ENCODE data around the gene IER3.
A peak's percentile ranks its signal among the peaks of the same experiment; 100 is the strongest.
"Not testable (repeated sequence)": the region's sequence is repeated elsewhere in the genome, so short reads cannot be mapped to it uniquely, and the experiment has no call there.

IER3 gene

GRCh38 chr6:30747300-30747687 is 2.9 kb upstream of the IER3 start:
- no peak for DNase-seq

GRCh38 chr6:30743099-30744053 is 971 bp downstream of the IER3 start:
- DNase-seq = peak in 1 of 2 donors; percentile 60

- peak; percentile 37 to 96 for DNase-seq
Measured at GRCh38 chr6:30742316-30743098, 1.8 kb downstream of the IER3 start, which contains the start of gene FLOT1. Gene FLOT1 (minus strand): TSS chr6:30742687. CDS start chr6:30742189, 498 bp downstream.

- DNase-seq = no peak
Measured at GRCh38 chr6:30741789-30742315, 2.5 kb downstream of the IER3 start.

GRCh38 chr6:30741063-30741779 is 3.1 kb downstream of the IER3 start:
- DNase-seq = no peak

- DNase-seq = no peak
Measured at GRCh38 chr6:30740540-30740870, 3.8 kb downstream of the IER3 start.

- no peak for DNase-seq
Measured at GRCh38 chr6:30738532-30738931, 5.8 kb downstream of the IER3 start.

GRCh38 chr6:30735668-30736314 is 8.6 kb downstream of the IER3 start:
- no peak for DNase-seq

GRCh38 chr6:30732237-30732943 is 12.0 kb downstream of the IER3 start:
- no peak for DNase-seq

- DNase-seq = peak; percentile 24 to 65
Measured at GRCh38 chr6:30730601-30731435, 13.5 kb downstream of the IER3 start.

GRCh38 chr6:30727920-30728553 is 16.3 kb downstream of the IER3 start:
- no peak for DNase-seq

- DNase-seq = no peak
Measured at GRCh38 chr6:30726506-30727413, 17.6 kb downstream of the IER3 start.

GRCh38 chr6:30725713-30726505 is 18.4 kb downstream of the IER3 start:
- DNase-seq = no peak

- no peak for DNase-seq
Measured at GRCh38 chr6:30724906-30725667, 19.3 kb downstream of the IER3 start.

GRCh38 chr6:30723843-30724741 is 20.3 kb downstream of the IER3 start:
- not testable (repeated sequence) for DNase-seq

GRCh38 chr6:30723159-30723842 is 21.0 kb downstream of the IER3 start:
- not testable (repeated sequence) for DNase-seq
